Activated naive CD4-positive, alpha-beta T cell (primary cell): ENCODE results near the gene LIPE.

ENCODE experiments used
- DNase-seq, 4 experiments: peaks; one replicate each; lab custom pipeline; 2025; lab: John Stamatoyannopoulos, UW

Gene LIPE

GRCh38 chr19:42353341-42354015 lies 73.7 kb downstream of the LIPE start:
- DNase-seq = no peak

GRCh38 chr19:42352301-42353259 lies 74.6 kb downstream of the LIPE start:
- no peak for DNase-seq
